ENCODE data around the gene BEX2. TPM values are rescaled to one million over a fixed set of nuclear protein-coding genes. Genes with fewer than 3 reads are reported as not detected.

The BEX2 gene
- total RNA-seq, 1 donor: 4.3 TPM

- Histone ChIP-seq H4K20me1 (ENCODE audit: insufficient read depth, low read length) (no peaks in the 10 kb centered on the region), H3K4me3 (ENCODE audit: insufficient read depth, low read length) (no peak overlapping the region), H3K4me2 (ENCODE audit: insufficient read depth, low read length) (no peak overlapping the region), H3K27me3 (ENCODE audit: insufficient read depth, low read length) (peaks cover 73% of the 10 kb centered on the region), H3K4me1 (ENCODE audit: insufficient read depth, low read length) (no peaks in the 10 kb centered on the region), H3K36me3 (ENCODE audit: insufficient read depth, low read length) (no peaks in the 10 kb centered on the region), H3K9me3 (ENCODE audit: low read depth, low read length) (no peaks in the 10 kb centered on the region), H2AFZ (ENCODE audit: low read length) (no peak overlapping the region), H3K27ac (ENCODE audit: low read depth, low read length) (no peak overlapping the region), H3K79me2 (ENCODE audit: insufficient read depth, low read length) (no peaks in the 10 kb centered on the region)
- DNase-seq (ENCODE audit: insufficient read length, low spot score, missing footprints): no peak
- TF ChIP-seq, protein P1, sequence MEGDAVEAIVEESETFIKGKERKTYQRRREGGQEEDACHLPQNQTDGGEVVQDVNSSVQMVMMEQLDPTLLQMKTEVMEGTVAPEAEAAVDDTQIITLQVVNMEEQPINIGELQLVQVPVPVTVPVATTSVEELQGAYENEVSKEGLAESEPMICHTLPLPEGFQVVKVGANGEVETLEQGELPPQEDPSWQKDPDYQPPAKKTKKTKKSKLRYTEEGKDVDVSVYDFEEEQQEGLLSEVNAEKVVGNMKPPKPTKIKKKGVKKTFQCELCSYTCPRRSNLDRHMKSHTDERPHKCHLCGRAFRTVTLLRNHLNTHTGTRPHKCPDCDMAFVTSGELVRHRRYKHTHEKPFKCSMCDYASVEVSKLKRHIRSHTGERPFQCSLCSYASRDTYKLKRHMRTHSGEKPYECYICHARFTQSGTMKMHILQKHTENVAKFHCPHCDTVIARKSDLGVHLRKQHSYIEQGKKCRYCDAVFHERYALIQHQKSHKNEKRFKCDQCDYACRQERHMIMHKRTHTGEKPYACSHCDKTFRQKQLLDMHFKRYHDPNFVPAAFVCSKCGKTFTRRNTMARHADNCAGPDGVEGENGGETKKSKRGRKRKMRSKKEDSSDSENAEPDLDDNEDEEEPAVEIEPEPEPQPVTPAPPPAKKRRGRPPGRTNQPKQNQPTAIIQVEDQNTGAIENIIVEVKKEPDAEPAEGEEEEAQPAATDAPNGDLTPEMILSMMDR (IDR thresholded peaks at IDR 0.05; ENCODE audit: extremely low read depth, low read depth, low read length): no peak
These were observed 34.7 kb downstream of the BEX2 start for GRCh38 chrX:103275947-103276567.

DNA sequence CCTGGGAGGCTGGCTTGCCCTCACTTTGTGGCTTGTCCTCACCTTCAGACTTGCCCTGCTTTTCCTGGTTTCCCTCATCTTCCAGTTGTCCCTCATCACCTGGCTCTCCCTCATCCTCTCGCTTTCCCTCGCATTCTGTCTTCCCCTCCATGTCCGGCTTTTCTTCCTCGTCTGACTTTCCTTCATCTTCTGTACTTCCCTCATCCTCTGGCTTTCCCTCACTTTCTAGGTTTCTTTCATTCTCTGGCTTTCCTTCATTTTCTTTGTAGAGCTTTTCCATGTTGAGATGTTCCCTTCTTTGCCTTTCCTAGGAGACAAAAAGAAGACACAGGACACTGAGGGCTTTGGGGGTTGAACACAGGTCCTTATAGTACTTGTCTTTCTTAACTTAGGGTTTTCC, 36.5 kb downstream of the BEX2 start:
- Histone ChIP-seq H3K9me3 (ENCODE audit: low read depth, low read length) (no peaks in the 10 kb centered on the region), H4K20me1 (ENCODE audit: insufficient read depth, low read length) (no peaks in the 10 kb centered on the region), H3K4me2 (ENCODE audit: insufficient read depth, low read length) (no peak overlapping the region), H3K79me2 (ENCODE audit: insufficient read depth, low read length) (no peaks in the 10 kb centered on the region), H3K4me1 (ENCODE audit: insufficient read depth, low read length) (no peaks in the 10 kb centered on the region), H3K27ac (ENCODE audit: low read depth, low read length) (no peak overlapping the region), H3K36me3 (ENCODE audit: insufficient read depth, low read length) (no peaks in the 10 kb centered on the region), H3K27me3 (ENCODE audit: insufficient read depth, low read length) (peaks cover 76% of the 10 kb centered on the region), H3K4me3 (ENCODE audit: insufficient read depth, low read length) (no peak overlapping the region), H2AFZ (ENCODE audit: low read length) (no peak overlapping the region)
- TF ChIP-seq, protein P1 (IDR thresholded peaks at IDR 0.05; ENCODE audit: extremely low read depth, low read depth, low read length): no peak
- no peak for DNase-seq (ENCODE audit: insufficient read length, low spot score, missing footprints)

Small RNAs within 50 kb of the gene (small RNA-seq; reads per million reads assigned to genes)
- not detected for gene Z92846.1

Other genes starting within 250 kb of the BEX2 start
- gene BEX1, start 246.8 kb downstream of the BEX2 start, total RNA-seq: 4.4 and 4.7 TPM in 2 replicates
- gene NXF3, start 217.8 kb downstream of the BEX2 start, total RNA-seq: under 0.01 and 0.36 TPM in 2 replicates
- 6.5 and 13.0 TPM in 2 replicates for gene BEX4, start 95.9 kb downstream of the BEX2 start, total RNA-seq
- 130 and 136 TPM in 2 replicates for gene TCEAL8, start 55.8 kb downstream of the BEX2 start, total RNA-seq
- gene TCEAL5, start 34.2 kb downstream of the BEX2 start, total RNA-seq: not detected in 2 replicates
- 6.5 and 10.0 TPM in 2 replicates for gene TCEAL7, start 19.2 kb upstream of the BEX2 start, total RNA-seq
- 96.4 and 110 TPM in 2 replicates for gene TCEAL9, start 45.5 kb upstream of the BEX2 start, total RNA-seq
- gene BEX3, start 65.5 kb upstream of the BEX2 start, total RNA-seq: 144 and 150 TPM in 2 replicates
- gene RAB40A, start 208.5 kb upstream of the BEX2 start, total RNA-seq: under 0.01 and 0.29 TPM in 2 replicates

All from osteoblast (primary cell).